SK-N-SH (cell line): ENCODE results near the gene PDK2. TPM values are rescaled to one million over a fixed set of nuclear protein-coding genes. Genes with fewer than 3 reads are reported as not detected.

ENCODE experiments used
- CTCF ChIA-PET: fragments of 300-600, 350-600 bp; formaldehyde crosslinking; extraction: SDS; loops from one replicate; lab custom pipeline; 2021; lab: Yijun Ruan, JAX
- POLR2A ChIA-PET: fragments of 350-600 bp; sonication (Branson Sonifier 250); formaldehyde crosslinking; extraction: SDS; loops from one replicate; lab custom pipeline; 2020; ENCODE audit warnings: antibody characterized with exemption, inconsistent platforms; lab: Yijun Ruan, JAX
- DNase-seq: peaks from one replicate; pipeline ENCODE4 v3.0.0; 2012
- H2AFZ ChIP-seq: fragments of 200-600 bp; sonication (generic); 2 replicates; pipeline ENCODE4 v1.8.1; 2016; ENCODE audit warnings: antibody characterized with exemption, mild to moderate bottlenecking, low read depth
- H3F3A ChIP-seq: fragments of 200-600 bp; sonication (generic); replicated peaks from 2 replicates; pipeline ENCODE3; 2016; ENCODE audit warnings: antibody characterized with exemption, mild to moderate bottlenecking; ENCODE audit not compliant: insufficient read depth
- H3K27ac ChIP-seq, 2 experiments: fragments of 200-500 bp in 1 of 2; fragments of 200-600 bp in 1 of 2; sonication (Bioruptor generic) in 1 of 2; sonication (generic), shearing (Covaris generic) in 1 of 2; 2 replicates each; pipeline versions ENCODE4 v1.5.1 to v1.6.1; 2014 to 2016; ENCODE audit warnings: low read depth in 2 of 2, inconsistent platforms in 1 of 2, low read length in 1 of 2, mild to moderate bottlenecking in 1 of 2, mixed read lengths in 1 of 2
- H3K27me3 ChIP-seq: fragments of 200-600 bp; sonication (generic), shearing (Covaris generic); 2 replicates; pipeline ENCODE4 v1.6.1; 2016; ENCODE audit warnings: mixed run types; ENCODE audit not compliant: insufficient read depth
- H3K36me3 ChIP-seq, 2 experiments: fragments of 200-500 bp in 1 of 2; fragments of 200-600 bp in 1 of 2; sonication (Bioruptor generic) in 1 of 2; sonication (generic) in 1 of 2; replicated peaks in 1 of 2; 2 replicates each; pipeline versions ENCODE3 to v1.5.1; 2014 to 2016; ENCODE audit warnings: low read length in 1 of 2, mild to moderate bottlenecking in 1 of 2; ENCODE audit not compliant: insufficient read depth in 2 of 2, control insufficient read depth in 1 of 2
- H3K4me1 ChIP-seq, 2 experiments: fragments of 200-500 bp in 1 of 2; fragments of 200-600 bp in 1 of 2; sonication (Bioruptor generic) in 1 of 2; sonication (generic), shearing (Covaris generic) in 1 of 2; 2 replicates each; pipeline versions ENCODE4 v1.5.1 to v1.6.1; 2014 to 2016; ENCODE audit warnings: low read depth in 1 of 2, low read length in 1 of 2, mixed run types in 1 of 2; ENCODE audit not compliant: insufficient read depth in 2 of 2, control insufficient read depth in 1 of 2
- H3K4me2 ChIP-seq: fragments of 200-600 bp; sonication (generic), shearing (Covaris generic); 2 replicates; pipeline ENCODE4 v1.6.1; 2017; ENCODE audit warnings: mixed run types
- H3K4me3 ChIP-seq, 2 experiments: fragments of 200-500 bp in 1 of 2; fragments of 200-600 bp in 1 of 2; sonication (Bioruptor generic) in 1 of 2; sonication (generic), shearing (Covaris generic) in 1 of 2; 2 replicates each; pipeline versions ENCODE4 v1.5.1 to v1.8.1; 2014 to 2016; ENCODE audit warnings: low read depth in 2 of 2, inconsistent platforms in 1 of 2, low read length in 1 of 2, mild to moderate bottlenecking in 1 of 2, mixed read lengths in 1 of 2, moderate library complexity in 1 of 2
- H3K79me2 ChIP-seq: fragments of 200-600 bp; sonication (generic); 2 replicates; pipeline ENCODE4 v1.8.1; 2017; ENCODE audit warnings: mild to moderate bottlenecking; ENCODE audit not compliant: insufficient read depth
- H3K9ac ChIP-seq: fragments of 200-600 bp; sonication (generic); 2 replicates; pipeline ENCODE4 v1.6.1; 2017; ENCODE audit warnings: mixed run types
- H3K9me2 ChIP-seq: fragments of 200-600 bp; sonication (generic); 2 replicates; pipeline ENCODE4 v1.6.1; 2017; ENCODE audit warnings: mixed run types
- H3K9me3 ChIP-seq: fragments of 200-600 bp; sonication (generic); 2 replicates; pipeline ENCODE4 v1.6.1; 2017; ENCODE audit warnings: mixed run types, mild to moderate bottlenecking, moderate library complexity
- H4K20me1 ChIP-seq: fragments of 200-600 bp; sonication (generic); 2 replicates; pipeline ENCODE4 v1.6.1; 2017; ENCODE audit warnings: mild to moderate bottlenecking, mixed run types; ENCODE audit not compliant: insufficient read depth
- ELF1 ChIP-seq: IDR thresholded peaks from 2 replicates; pipeline ENCODE4 v1.4.0; 2012
- EP300 ChIP-seq, 2 experiments: IDR thresholded peaks; 2 replicates each; pipeline versions ENCODE4 v1.4.0 to v1.6.1; 2012; ENCODE audit warnings: borderline replicate concordance in 1 of 2, low read depth in 1 of 2, low read length in 1 of 2
- FOSL2 ChIP-seq: IDR thresholded peaks from 2 replicates; pipeline ENCODE4 v1.4.0; 2012; ENCODE audit warnings: low read depth, mild to moderate bottlenecking, moderate library complexity, borderline replicate concordance
- FOXJ3 ChIP-seq: sonication (generic); formaldehyde crosslinking; IDR thresholded peaks from 2 replicates; pipeline ENCODE4 v1.5.1; 2020; ENCODE audit warnings: mild to moderate bottlenecking, missing genetic modification reagents
- FOXM1 ChIP-seq: IDR thresholded peaks from 2 replicates; pipeline ENCODE4 v1.4.0; 2012; ENCODE audit warnings: low read depth, mild to moderate bottlenecking
- JUND ChIP-seq: IDR thresholded peaks from 2 replicates; pipeline ENCODE4 v1.4.0; 2012
- NFIC ChIP-seq: IDR thresholded peaks from 2 replicates; pipeline ENCODE4 v1.4.0; 2012; ENCODE audit warnings: borderline replicate concordance
- NRF1 ChIP-seq: IDR thresholded peaks from 2 replicates; pipeline ENCODE4 v1.6.1; 2012; ENCODE audit warnings: low read depth, mild to moderate bottlenecking, low read length
- PBX3 ChIP-seq: IDR thresholded peaks from 2 replicates; pipeline ENCODE4; 2012
- POLR2AphosphoS5 ChIP-seq: IDR thresholded peaks from 2 replicates; pipeline ENCODE4 v1.6.1; 2012; ENCODE audit warnings: low read depth, low read length
- RCOR1 ChIP-seq: fragments of 150-350 bp; IDR thresholded peaks from 2 replicates; pipeline ENCODE4 v1.6.1; 2017; ENCODE audit warnings: antibody characterized with exemption, low read length
- RFX5 ChIP-seq: IDR thresholded peaks from 2 replicates; pipeline ENCODE4 v1.6.1; 2012; ENCODE audit warnings: mild to moderate bottlenecking, improper control_type of control experiment, low read length
- RXRA ChIP-seq: IDR thresholded peaks from 2 replicates; pipeline ENCODE4 v1.4.0; 2012; ENCODE audit warnings: low read depth, mild to moderate bottlenecking, borderline replicate concordance
- SMC3 ChIP-seq: IDR thresholded peaks from 2 replicates; pipeline ENCODE4 v1.6.1; 2012; ENCODE audit warnings: low read depth, low read length, improper control_type of control experiment
- TEAD4 ChIP-seq: IDR thresholded peaks from 2 replicates; pipeline ENCODE4 v1.4.0; 2012; ENCODE audit warnings: mild to moderate bottlenecking, borderline replicate concordance; ENCODE audit not compliant: insufficient read depth
- USF1 ChIP-seq: IDR thresholded peaks from 2 replicates; pipeline ENCODE4 v1.4.0; 2012; ENCODE audit warnings: low read depth, borderline replicate concordance
- YY1 ChIP-seq: IDR thresholded peaks from 2 replicates; pipeline ENCODE4 v1.4.0; 2012; ENCODE audit warnings: low read depth, mild to moderate bottlenecking
- WGBS: methylation state at CpG from one replicate; pipeline ENCODE4 v1.1.6; 2017; ENCODE audit warnings: low lambda C conversion rate; 5-methylcytosine and 5-hydroxymethylcytosine counted together
- polyA plus RNA-seq, 3 experiments: library from polyadenylated mRNA; depleted of rRNA; stranded (reverse); fragments of >200 nt; gene quantifications; 2 replicates each; pipeline ENCODE4 v1.2.3, GENCODE V29; 2012
- TF ChIP-seq, protein P1 (sequence below): fragments of 150-350 bp; IDR thresholded peaks from 2 replicates; pipeline ENCODE4 v1.6.1; 2017; ENCODE audit warnings: antibody characterized with exemption, low read length, low read depth, borderline replicate concordance
- TF ChIP-seq, protein P2 (sequence below): fragments of 150-350 bp; IDR thresholded peaks from 2 replicates; pipeline ENCODE4 v1.6.1; 2016; ENCODE audit warnings: mild to moderate bottlenecking, low read depth, low read length
- TF ChIP-seq, protein P3 (sequence below): IDR thresholded peaks from 2 replicates; pipeline ENCODE4 v1.4.0; 2012; ENCODE audit warnings: low read depth

PDK2 gene
- polyA plus RNA-seq, 1 of the 3 experiments (the other 2 are of a cell fraction) = 124 TPM

DNA sequence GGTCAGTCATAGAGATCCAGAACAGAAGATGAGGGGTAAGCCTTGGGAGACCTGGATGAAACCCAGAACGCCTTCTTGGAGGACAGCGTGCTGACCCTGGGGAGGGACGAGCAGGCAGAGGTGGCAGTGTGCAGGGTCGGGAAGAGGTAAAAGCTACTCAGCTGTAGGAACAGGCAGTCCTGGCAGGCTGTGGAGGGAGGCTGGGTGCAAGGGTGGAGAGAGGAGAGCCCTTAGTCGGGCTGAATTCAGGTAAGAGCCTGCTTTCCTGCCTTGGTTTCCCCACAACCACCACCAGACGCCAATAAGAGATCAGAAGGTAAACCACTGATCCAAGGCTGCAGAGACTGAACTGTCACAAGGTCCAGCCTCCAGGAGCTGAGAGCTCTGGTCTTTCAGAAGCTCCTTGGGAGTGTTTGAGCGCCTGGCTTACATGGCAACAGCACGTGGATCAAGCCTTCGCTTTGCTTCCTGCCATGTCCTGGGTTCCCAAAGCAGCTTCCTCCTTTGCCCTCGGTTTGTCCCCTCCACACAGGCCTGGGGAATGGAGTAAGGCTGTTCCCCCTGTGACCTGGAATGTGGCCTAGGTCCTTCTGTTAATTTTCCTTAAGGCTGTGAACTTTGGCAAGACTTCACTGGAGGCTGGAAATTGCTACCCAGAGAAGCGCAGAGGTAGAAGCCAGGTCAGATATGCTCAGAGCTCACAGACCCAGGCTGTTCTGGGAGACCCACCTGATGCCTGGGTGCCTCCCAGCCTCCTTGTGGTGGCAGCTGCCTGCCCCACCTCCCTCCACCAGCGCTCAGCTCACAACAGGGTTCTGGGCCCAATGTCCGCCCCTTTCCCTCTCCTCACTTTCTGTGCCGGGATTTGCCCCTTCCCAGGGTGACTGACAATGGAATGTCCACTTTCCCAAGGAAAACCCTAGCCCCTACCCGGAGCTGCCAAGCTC is 3.9 kb upstream of the PDK2 start:
- H3K36me3 ChIP-seq = peaks cover 42 to 51% of the 10 kb centered on the region in 2 experiments
- peaks cover 93% of the 10 kb centered on the region for H3F3A ChIP-seq
- peaks cover 3 to 11% of the 10 kb centered on the region in 2 experiments; a peak in 1 of 4 replicates for H3K4me1 ChIP-seq
- no peak overlapping the region for H3K4me3 ChIP-seq
- 77% methylated on average over 14 of the region's 15 CpGs for WGBS
- no peak for DNase-seq
- peak overlapping the region in 1 of 2 experiments; percentile 64; a peak in 2 of 4 replicates for H3K27ac ChIP-seq
- H3K9ac ChIP-seq = no peak overlapping the region
- ChIA-PET POLR2A (interaction anchor here (2.4 kb wide), 1 partner anchor 70 kb away, joined by 8 read pairs; no protein-coding TSS in a partner anchor), CTCF (interaction anchor here (0.6 to 15.0 kb wide), 19 partner anchors 11 to 211 kb away, joined by 3 to 297 read pairs (median 4); no protein-coding TSS in a partner anchor)
- H3K27me3 ChIP-seq = no peaks in the 10 kb centered on the region
- TF ChIP-seq FOXJ3 (CRISPR knock-in tag) (no peak), JUND (0 out of 2 replicates have a peak, but pooled peaks have one; percentile 22), NFIC (no peak), POLR2AphosphoS5 (peak; percentile 3; the same call in 1 of the 2 replicates), RXRA (no peak), RCOR1 (no peak)
- H3K9me3 ChIP-seq = no peaks in the 10 kb centered on the region
- H2AFZ ChIP-seq = no peak overlapping the region
- no peak overlapping the region for H3K4me2 ChIP-seq
- peaks cover 70% of the 10 kb centered on the region for H4K20me1 ChIP-seq
- H3K9me2 ChIP-seq = no peaks in the 10 kb centered on the region
- H3K79me2 ChIP-seq = peaks cover 25% of the 10 kb centered on the region

- no peak for DNase-seq
- Histone ChIP-seq H4K20me1 (peaks cover 65% of the 10 kb centered on the region), H3K9ac (no peak overlapping the region), H2AFZ (no peak overlapping the region), H3K36me3 (peaks cover 42 to 45% of the 10 kb centered on the region in 2 experiments), H3K4me1 (peaks cover 3 to 18% of the 10 kb centered on the region in 2 experiments; a peak in 1 of 4 replicates), H3K4me3 (no peak overlapping the region), H3K4me2 (no peak overlapping the region), H3K79me2 (peaks cover 19% of the 10 kb centered on the region), H3F3A (peaks cover 86% of the 10 kb centered on the region), H3K27ac (peak overlapping the region in 1 of 2 experiments; percentile 64; a peak in 2 of 4 replicates), H3K27me3 (no peaks in the 10 kb centered on the region), H3K9me3 (no peaks in the 10 kb centered on the region), H3K9me2 (no peaks in the 10 kb centered on the region)
- ChIA-PET CTCF (interaction anchor here (0.6 to 15.0 kb wide), 22 partner anchors 11 to 232 kb away, joined by 3 to 297 read pairs (median 4); no protein-coding TSS in a partner anchor), POLR2A (interaction anchor here (2.4 kb wide), 1 partner anchor 69 kb away, joined by 8 read pairs; no protein-coding TSS in a partner anchor)
- WGBS = 93% methylated on average over 2 of the region's 2 CpGs
- TF ChIP-seq YY1 = no peak
- TF ChIP-seq RFX5 = no peak
- TF ChIP-seq NRF1 = no peak
- TF ChIP-seq FOSL2 = no peak
- TF ChIP-seq, protein P1, sequence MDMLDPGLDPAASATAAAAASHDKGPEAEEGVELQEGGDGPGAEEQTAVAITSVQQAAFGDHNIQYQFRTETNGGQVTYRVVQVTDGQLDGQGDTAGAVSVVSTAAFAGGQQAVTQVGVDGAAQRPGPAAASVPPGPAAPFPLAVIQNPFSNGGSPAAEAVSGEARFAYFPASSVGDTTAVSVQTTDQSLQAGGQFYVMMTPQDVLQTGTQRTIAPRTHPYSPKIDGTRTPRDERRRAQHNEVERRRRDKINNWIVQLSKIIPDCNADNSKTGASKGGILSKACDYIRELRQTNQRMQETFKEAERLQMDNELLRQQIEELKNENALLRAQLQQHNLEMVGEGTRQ = no peak
- no peak for TF ChIP-seq ELF1
- no peak for TF ChIP-seq EP300 (IDR thresholded peaks at IDR 0.05; ENCODE audit: borderline replicate concordance in 1 of 2, low read depth in 1 of 2, low read length in 1 of 2)
- no peak for TF ChIP-seq SMC3
- TF ChIP-seq, protein P2, sequence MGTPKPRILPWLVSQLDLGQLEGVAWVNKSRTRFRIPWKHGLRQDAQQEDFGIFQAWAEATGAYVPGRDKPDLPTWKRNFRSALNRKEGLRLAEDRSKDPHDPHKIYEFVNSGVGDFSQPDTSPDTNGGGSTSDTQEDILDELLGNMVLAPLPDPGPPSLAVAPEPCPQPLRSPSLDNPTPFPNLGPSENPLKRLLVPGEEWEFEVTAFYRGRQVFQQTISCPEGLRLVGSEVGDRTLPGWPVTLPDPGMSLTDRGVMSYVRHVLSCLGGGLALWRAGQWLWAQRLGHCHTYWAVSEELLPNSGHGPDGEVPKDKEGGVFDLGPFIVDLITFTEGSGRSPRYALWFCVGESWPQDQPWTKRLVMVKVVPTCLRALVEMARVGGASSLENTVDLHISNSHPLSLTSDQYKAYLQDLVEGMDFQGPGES = no peak
- no peak for TF ChIP-seq TEAD4
- no peak for TF ChIP-seq FOXM1
- TF ChIP-seq, protein P3, sequence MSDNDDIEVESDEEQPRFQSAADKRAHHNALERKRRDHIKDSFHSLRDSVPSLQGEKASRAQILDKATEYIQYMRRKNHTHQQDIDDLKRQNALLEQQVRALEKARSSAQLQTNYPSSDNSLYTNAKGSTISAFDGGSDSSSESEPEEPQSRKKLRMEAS = no peak
- TF ChIP-seq USF1 = no peak
- no peak for TF ChIP-seq PBX3
These were observed 3.2 kb upstream of the PDK2 start for GRCh38 chr17:50091918-50092285.
